OCI-LY7 (cell line): Measurements from ENCODE around the gene DCLK1.

Source experiments
- EZH2phosphoT487 ChIP-seq: fragments of 200-600 bp; sonication (generic); IDR thresholded peaks from 2 replicates; pipeline ENCODE4 v1.6.1; 2018; ENCODE audit warnings: low read depth, borderline replicate concordance, mild to moderate bottlenecking, mixed run types, antibody characterized with exemption, low read length, moderate library complexity, mixed read lengths
- TF ChIP-seq, protein P1 (sequence below): fragments of 200-600 bp; sonication (generic); conservative IDR thresholded peaks from 2 replicates; pipeline ENCODE4 v1.5.1; 2014; ENCODE audit warnings: mild to moderate bottlenecking, antibody characterized with exemption, low read length, moderate library complexity, mixed read lengths

DNA sequence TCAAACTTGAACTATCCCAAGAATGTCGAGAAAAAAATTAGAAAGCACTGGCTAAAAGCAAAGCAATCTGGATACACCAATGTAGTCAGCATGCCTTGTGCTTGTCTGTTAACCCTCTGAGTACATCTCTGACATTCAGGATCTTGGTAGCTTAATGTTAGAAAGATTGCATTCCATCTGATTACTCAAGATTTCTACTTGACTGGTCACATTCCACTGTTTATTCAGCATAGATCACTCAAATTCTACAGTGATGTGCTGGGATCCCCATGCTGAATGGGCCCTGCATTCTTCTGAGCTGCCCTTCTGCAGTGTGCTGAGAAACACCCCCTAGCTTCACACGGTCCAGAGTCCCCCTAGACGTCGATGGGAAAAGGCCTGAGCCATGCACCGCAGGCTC, 359.3 kb downstream of the DCLK1 start:
- TF ChIP-seq, protein P1, sequence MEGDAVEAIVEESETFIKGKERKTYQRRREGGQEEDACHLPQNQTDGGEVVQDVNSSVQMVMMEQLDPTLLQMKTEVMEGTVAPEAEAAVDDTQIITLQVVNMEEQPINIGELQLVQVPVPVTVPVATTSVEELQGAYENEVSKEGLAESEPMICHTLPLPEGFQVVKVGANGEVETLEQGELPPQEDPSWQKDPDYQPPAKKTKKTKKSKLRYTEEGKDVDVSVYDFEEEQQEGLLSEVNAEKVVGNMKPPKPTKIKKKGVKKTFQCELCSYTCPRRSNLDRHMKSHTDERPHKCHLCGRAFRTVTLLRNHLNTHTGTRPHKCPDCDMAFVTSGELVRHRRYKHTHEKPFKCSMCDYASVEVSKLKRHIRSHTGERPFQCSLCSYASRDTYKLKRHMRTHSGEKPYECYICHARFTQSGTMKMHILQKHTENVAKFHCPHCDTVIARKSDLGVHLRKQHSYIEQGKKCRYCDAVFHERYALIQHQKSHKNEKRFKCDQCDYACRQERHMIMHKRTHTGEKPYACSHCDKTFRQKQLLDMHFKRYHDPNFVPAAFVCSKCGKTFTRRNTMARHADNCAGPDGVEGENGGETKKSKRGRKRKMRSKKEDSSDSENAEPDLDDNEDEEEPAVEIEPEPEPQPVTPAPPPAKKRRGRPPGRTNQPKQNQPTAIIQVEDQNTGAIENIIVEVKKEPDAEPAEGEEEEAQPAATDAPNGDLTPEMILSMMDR, result no peak
- no peak for TF ChIP-seq EZH2phosphoT487
